HG02852 (cell line): Measurements from ENCODE around the gene LRFN2.

Experiments used
- ATAC-seq: cut with Tn5 transposase; IDR thresholded peaks from one replicate; pipeline ENCODE4 v1.9.1; 2021; ENCODE audit warnings: mild to moderate bottlenecking, moderate library complexity; ENCODE audit not compliant: unreplicated experiment

Gene LRFN2

DNA sequence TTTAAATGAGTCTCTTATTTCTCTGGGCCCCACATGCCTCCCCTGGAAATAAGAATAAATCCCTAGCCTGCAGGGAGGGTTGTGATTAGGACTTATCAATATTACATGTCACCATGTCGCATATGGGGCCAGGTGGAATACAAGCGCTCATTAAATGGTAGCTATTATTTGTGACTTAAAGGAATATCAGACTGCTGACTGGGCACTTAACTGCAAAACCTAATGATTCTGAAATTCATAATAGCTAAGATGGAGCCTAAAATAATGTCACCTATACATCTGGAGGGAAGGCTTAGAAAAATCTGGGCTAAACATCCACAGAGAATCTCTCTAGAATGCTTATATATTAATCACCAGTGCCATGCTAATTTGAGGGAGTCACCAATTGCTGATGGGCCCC lies 106.5 kb downstream of the LRFN2 start:
- no peak for ATAC-seq

DNA sequence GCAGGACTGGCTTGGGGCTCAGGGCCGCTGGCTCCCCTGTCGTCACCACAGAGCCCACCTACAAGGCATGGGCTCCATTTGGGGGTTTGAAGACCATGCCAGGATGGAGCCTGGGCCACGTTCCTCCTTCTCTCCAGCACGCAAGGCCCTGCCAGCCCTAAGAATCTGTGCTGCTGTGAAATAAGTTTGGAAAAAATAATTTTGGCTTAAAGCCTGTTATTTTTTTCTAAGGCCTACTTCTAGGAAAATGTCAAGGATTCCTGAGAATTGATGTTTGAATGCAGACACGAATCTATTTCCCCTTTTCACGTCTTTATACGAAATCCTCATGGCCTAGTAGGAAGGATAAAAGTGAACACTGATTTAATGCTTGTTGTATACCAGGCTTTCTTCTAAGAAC lies 107.5 kb downstream of the LRFN2 start:
- ATAC-seq = no peak

DNA sequence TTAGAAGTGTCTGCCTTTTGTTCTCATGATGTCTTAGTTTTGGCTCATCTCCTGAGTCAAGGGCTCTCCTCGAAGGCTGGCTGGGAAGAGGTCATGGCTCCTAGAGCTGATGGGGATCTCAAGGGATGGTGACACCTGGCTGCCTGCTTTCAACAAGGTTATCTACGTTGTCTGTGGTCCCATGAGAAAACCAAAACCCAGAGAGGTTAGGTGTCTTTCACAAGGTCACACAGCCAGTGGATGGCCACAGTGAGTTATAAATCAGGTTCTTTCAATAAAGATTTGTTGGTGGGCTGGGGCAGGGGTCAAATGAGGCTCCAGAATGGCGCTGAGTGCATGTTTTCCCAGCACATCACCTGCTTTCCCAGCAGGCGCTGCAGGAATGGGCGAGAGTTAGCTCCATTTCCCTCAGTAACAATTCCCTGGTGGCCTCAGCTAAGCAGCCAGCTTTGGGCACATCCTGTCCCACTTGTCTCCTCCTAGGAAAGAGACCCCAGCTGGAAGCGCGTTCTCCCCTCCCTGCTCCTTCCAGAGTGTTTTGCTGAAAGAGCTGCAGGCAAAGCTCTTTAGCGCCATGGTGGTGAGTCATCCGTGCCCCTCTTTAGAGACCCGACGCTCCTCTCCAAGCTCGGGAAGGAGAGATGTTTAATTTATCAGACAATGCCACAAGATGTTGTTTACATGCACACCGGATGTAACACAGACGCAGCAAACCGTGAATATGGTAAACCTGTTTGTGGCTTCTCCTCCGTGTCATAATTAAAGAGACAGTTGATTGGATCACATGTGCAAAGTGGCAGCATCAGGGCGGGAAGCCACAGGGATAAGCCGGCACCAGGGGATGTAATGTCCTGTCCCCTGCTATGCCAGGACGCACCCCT lies 109.7 kb downstream of the LRFN2 start:
- no peak for ATAC-seq

DNA sequence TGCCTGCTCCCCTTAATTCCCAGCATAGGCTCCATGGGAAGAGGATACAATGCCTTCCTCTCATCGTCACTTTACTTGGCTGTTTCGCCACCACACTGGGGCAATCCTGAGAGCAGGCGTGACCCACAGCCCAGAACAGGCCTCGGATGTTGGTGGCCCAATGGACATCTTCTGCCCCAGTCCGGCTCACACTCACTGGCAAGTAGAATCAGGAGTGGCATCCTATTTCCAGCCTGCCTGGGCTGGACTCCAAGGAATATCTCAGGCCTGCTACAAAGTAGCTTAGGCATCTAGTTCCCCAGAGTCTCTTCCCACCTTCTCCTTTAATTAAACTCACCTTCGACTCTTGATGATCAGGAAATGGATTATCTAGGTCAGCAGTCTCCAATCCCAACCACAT lies 110.5 kb downstream of the LRFN2 start:
- no peak for ATAC-seq

DNA sequence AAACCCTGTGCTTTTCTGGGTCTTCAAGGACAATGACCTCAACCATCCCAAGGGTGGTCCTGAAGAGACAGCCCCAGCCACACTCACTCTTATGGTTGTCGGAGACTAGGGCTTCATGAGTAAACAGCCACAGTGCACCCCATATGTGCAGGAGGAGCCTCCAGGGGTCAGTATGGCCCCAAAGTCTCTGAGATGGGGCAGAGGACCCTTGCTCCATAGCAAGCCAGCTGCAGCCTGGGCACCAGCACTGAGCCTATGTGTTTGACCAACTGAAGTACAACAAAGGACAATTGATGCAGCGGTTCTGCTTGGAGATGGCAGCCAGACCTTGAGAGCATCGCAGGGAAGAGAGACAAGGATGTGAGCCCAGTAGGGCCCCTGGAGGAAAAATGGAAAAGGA lies 112.2 kb downstream of the LRFN2 start:
- ATAC-seq = no peak

DNA sequence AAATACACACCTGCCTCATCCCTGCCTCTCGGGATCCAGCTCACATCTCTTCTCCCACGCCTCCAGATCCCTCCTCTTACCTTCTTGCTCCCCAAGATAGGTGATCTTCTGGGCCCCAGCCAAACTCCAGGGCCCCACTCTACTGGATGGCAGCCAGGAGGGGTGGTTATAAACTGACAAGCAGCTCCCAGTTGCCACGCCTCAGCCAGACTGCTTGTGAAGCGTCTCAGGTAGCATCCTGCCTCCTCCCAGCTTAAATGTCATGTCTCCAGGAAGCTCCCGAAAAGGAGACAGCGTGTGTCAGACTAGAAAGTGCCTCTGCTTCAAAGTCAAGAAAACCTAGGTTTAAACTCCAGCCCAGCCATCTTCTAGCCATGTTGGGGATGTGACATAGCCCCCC lies 114.1 kb downstream of the LRFN2 start:
- ATAC-seq = no peak

DNA sequence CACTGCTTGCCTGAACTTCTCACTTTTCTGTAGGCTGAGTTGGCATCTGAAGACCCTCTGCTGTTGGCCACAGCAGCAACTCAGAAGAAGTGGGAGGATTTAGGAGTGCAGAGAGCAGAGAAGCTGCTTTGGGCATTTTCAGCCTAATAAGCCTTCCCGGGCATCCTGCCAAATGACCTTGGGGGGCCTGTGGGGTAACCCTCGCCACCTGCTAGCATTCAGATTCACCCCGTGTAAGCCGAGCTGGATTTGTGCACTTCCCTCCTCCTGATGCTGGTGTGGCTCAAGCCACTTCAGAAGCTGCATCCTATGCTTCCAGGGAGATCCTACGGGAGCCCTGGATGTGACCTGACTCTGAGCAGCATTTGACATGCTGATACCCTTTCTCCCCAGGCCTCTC lies 114.8 kb downstream of the LRFN2 start:
- ATAC-seq = no peak

DNA sequence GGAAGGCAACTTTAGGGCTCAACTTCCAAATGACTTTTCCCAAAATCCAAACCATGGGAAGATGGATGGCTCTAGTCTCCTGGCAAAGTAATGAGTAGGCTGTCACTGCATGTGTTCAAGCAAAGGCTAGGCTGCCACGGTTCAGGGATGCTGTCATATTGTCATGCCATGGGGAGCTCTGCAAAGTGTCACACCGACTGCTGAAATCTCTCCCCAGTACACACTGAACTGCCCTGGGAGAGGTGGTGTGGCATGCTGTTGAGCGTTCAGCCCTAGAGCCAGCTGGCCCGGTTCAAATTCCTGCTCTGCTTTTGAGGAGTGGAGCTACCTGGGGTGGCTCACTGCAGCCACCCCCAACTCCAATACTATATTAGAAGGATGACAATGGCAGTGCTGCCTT lies 115.9 kb downstream of the LRFN2 start:
- no peak for ATAC-seq

DNA sequence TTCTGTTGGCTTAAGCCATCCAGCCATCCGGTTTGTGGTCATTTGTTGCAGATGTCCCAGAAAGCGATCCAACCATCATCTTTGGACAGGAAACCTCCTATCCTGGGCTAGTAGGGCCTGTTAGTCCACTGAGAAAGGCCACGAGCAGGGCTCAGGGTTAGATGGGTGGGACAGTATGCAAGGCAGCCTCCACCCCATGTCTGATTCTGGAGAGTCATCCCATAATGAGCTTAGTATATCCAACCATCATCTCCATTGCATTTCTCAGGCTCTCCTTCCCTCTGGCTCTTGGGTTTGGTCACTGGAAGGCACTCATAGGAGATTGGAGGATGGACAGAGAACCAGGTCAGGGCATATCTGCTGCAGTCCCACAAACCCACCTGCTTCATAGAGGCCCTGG lies 117.8 kb downstream of the LRFN2 start:
- no peak for ATAC-seq

DNA sequence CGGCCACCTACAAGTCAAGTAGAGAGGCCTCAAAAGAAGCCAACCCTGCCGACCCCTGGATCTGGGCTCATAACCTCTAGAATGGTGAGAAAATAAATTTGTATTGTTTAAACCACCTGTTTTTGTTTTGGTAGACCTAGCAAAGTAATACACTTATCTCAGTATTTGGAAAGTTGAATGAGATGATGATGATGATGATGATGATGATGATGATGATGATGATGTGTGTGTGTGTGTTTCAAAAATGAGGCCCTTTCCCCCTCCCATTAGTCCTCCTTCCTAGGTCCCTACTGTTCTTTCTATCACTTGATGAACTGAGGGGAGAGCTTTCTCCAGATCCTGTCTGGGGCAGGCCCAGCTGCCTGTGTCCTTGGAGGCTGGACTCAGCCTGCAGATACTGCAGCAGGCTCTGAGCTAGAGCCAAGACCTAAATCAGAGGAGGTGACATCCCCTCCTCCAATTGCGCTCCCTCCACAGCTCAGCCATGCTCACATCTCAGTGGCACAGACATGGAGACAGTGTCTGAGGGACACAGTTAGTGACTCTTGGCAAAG lies 120.1 kb downstream of the LRFN2 start:
- ATAC-seq = no peak

DNA sequence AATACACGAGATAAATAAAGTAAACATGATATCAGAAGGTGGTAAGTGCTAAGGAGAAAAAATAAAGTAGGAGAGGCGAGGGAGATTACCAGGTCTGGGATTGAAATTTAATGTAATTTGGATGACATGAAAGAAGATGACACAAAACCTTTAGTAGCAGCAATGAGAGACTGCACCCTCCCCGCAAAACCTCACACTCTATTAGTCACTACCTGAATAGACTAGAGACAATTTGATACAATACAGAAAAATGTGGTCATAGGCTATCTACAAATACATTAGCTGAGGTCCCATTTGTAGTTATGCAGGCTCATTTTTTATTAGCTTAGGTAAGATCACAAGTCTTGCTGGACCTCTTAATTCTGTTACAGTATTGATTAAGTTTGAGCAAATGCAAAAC lies 125.5 kb downstream of the LRFN2 start:
- no peak for ATAC-seq

DNA sequence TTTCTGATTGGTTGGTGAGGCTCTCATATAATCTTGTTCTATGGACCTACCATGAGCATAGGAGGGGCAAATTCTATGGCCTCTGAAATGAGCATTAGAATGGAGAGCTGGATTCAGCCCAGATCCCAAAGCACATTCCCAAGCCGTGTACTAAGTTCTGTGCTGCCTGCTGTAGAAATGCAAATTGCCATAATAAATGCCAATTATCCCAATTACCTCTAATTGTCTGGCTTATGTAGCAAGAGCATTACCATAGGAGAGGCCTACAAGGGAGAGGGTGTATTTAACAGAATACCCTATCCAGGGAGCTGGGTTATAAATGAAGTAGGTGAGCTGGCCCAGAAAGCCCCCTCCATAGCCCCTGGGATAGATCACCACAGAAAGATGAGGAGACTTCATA lies 126.8 kb downstream of the LRFN2 start:
- no peak for ATAC-seq

DNA sequence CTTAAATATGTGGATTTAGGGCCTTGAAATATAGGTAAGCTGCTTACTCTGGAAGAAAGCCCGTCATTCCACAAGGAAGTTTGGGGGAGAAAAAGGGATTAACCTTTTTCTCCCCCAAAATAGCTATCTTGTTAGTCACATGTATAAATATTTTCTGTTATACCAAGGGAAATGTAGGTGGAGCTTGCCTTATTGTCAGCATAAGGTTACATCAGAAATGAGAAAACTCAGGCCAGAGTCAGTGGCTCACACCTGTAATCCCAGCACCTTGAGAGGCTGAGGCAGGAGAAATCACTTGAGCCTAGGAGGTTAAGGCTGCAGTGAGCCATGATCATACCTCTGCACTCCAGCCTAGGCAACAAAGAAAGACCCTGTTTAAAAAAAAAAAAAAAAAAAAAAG lies 129.9 kb downstream of the LRFN2 start:
- no peak for ATAC-seq

DNA sequence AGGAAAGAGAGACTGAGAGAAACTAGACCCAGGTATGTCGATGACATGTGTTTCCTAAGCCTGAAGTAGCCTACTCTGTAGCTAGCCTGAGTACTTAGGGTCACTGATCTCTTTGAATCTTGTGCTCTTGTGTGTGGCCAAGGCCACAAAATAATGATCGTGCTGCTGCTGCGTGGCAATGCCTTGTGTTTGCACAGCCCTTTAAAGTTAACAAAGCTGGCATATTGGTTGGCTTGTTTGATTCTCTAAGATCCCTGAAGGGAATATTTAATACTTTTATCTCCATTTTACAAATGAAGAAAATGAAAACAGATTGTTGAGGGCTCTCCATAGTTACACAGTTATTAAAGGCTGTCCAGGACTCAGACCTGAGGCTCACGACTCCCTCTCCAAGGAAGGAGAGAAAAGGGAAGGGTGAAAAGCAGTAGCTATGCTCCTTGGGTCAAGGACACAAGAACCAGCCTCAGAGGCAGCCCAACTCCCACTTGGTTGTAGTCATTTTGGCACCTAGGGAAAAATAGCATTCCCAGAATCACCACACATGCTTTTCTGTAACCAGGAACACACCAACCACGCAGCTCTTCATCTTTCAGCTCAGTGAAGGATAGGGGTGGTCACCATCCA lies 130.7 kb downstream of the LRFN2 start:
- no peak for ATAC-seq

DNA sequence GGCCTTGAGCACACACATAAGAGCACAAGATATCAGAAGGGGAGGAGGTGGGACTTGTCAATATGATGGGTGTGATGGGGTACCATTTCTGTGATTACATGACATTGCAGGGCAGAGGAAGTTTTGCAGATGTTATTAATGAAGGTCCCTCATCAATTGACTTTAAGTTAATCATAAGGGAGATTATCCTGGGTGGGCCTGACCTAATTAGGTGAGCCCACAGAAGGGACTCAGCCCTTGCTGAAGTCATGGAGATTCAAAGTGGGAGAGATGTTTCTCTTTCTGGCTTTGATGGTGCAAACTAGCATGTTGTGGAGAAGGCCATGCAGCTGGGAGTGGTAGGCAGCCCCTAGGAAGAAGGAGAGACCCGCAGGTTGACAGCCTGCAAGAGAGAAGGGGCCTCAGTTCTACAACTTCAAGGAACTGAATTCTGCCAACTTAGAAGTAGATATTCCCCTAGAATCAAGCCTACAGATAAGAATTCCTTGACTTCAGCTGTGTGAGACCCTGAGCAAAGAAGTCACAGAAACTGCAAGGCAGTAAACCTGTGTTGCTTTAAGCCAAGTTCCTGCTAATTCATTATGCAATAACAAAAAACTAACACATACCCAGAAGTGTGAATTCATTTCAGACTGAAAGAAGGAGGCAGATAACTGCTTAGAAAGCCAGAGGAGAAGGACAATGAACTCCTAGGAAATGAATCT lies 131.3 kb downstream of the LRFN2 start:
- no peak for ATAC-seq

DNA sequence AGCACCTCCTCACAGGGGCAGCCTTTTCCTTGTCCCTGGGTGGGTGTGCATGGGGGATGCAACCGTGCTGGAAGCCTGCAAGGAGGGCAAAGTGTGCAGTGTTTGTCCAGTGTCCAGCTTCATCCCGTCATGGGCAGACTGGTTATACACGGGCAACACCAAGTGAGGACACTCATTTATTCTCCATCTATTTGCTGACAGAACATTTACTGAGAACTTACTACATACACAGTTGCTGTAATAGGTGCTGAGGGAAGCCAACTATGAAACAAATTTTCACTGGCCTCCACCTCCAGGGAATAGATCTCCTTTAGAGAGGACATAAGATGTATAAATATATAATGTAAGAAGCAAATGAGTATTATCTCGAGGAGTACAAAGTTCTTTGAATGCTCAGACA lies 136.7 kb downstream of the LRFN2 start:
- no peak for ATAC-seq

DNA sequence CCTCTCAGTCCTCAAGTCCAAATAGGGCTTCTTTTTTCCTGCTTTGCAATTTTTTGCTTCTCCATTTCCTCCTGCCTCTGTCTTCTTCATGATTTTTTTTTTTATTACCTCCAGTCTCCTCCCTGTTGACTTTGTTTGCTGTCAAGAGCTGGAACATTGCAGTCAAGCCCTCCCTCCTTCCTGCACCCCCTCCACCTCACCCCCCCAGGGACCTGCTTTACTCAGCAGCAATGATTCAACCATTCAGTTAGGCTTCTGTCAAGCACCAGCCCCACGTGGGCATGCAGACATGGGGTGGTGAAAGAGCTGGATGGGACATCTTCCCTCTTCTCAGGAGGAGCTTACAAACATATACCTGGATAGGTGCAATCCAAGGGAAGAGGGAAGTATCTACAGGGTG lies 142.4 kb downstream of the LRFN2 start:
- no peak for ATAC-seq

DNA sequence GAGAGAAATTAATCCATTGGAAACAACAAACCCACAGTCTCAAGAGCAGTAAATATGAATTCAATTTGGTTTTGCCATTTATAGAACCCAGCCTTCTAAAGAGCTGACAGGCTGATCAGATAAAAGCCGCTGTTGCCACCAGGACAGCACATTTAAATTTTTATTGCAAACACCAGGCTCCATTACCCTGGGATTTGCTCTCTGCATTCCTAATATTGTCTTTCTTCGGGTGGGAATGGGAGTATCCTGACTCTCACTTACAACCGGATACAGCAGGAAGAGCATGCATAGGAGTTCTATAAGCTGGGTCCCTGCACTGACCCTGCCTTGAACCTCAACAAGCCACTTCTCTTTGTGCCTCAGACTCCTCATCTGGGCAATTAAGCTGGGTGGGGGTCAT lies 142.9 kb downstream of the LRFN2 start:
- ATAC-seq = no peak

DNA sequence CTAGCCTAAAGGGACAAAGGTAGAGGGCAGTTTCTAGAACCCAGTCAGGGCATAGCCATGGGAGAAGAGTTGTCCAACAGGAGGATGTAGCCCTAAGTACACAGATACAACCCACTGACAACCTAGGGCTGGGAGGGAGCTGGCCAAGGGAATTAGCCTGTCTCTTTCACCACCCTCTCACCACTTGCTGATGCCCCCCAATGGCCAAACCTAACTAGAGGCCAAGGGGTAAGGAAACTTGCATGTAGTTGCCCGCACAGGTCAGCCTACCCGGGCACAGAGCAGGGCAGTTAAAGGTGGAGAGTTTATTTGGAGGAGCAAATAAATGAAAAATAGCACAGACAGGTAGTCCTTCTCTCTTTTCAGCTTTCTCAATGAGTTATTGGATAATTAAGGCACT lies 143.3 kb downstream of the LRFN2 start:
- ATAC-seq = no peak

DNA sequence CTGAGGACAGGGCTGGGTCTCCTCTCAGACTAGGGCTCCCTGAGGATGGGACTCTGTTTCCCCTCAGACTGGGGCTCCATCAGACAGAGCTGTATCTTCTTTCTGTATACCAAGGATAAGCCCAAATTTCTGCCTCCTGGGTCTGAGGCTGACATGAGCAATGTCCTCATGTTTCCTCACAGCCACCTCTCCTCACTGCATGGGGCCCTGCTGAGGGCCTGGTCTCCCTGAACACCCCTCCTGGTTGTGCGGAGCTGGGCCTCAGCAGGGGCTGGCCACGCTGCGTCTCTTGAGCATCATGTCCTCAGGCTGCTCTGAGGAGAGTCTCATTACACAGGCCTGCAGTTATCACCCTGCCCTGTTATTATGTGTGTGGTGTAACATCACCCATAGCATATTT lies 144.6 kb downstream of the LRFN2 start:
- ATAC-seq = no peak

DNA sequence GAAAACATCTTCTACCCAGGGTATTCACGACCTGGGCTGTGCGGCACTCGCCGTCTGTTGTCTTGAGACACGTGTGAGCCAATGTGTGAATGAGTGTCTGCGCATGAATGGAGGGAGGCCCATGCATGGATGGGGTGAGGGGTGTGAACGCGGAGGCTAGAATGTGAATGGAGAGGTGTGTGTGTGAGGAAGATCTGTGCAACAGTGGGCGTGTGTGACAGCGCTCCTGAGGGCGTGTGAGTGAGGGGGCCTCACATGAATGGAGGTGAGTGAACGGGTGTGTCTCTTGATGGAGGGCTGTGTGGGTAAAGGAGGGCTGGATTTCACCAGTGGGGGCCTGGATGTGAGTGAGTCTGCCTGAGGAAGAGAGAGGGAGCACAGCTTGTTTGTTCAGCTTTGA lies 146.0 kb downstream of the LRFN2 start:
- ATAC-seq = no peak

DNA sequence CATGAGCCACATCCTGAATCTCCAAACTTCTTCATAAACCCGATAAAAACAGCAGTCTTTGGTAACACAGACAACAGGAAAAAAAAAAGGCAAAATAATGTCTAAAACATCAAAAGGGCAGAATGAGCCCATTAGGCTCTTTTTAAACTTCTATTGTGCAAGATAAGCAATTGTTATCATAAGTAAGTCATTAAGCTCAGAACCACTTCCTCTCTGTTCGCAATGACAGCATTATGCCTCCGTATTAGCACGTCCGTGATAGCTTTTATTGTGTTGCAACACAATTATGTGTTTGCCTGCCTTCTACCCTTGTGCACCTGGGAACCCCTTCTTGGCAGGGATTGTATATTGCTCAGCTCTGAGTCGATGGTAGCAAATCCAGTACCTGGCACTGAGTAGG lies 147.1 kb downstream of the LRFN2 start:
- ATAC-seq = no peak
